GM18909 (cell line): ENCODE data around the gene ZNF429.
A peak's percentile ranks its signal among the peaks of the same experiment; 100 is the strongest.
"Not testable (repeated sequence)": the region's sequence is repeated elsewhere in the genome, so short reads cannot be mapped to it uniquely, and the experiment has no call there.

Experiments
- ATAC-seq: cut with Tn5 transposase; IDR thresholded peaks from one replicate; pipeline ENCODE4 v1.9.1; 2021; ENCODE audit warnings: mild to moderate bottlenecking; ENCODE audit not compliant: unreplicated experiment, poor library complexity

ZNF429 gene

GRCh38 chr19:21505459-21506451 lies at the start of gene ZNF429:
TSS of gene ZNF429 (plus strand) at chr19:21505602. CDS start at chr19:21505772, 170 bp downstream.
- ATAC-seq = peak; percentile 99

DNA sequence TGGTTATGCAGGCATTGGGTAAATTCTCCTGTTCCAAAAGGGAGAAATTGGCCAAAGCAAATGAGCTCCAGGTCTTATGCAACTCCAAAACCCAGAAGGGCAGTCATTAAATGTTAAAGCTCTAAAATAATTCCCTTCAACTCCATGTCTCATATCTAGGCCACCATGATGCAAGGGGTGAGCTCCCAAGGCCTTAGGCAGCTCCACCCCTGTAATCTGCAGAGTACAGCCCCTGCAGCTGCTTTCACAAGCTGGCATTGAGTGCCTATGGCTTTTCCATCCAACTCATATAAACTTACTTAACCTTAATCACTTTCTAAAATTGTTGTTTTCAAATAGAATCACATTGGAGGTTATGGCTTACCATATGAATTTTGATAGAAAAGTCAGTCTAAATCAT lies 44.7 kb upstream of the ZNF429 start:
- ATAC-seq = no peak

- no peak for ATAC-seq
These were observed 42.9 kb upstream of the ZNF429 start for GRCh38 chr19:21462540-21462939.

- peak; percentile 86 for ATAC-seq
These were observed 41.8 kb upstream of the ZNF429 start for GRCh38 chr19:21463449-21464105.

- ATAC-seq = no peak
These were observed 38.8 kb upstream of the ZNF429 start for GRCh38 chr19:21466627-21467026.

- no peak for ATAC-seq
These were observed 36.6 kb upstream of the ZNF429 start for GRCh38 chr19:21468791-21469190.

- ATAC-seq = no peak
These were observed 32.9 kb upstream of the ZNF429 start for GRCh38 chr19:21472507-21472906.

DNA sequence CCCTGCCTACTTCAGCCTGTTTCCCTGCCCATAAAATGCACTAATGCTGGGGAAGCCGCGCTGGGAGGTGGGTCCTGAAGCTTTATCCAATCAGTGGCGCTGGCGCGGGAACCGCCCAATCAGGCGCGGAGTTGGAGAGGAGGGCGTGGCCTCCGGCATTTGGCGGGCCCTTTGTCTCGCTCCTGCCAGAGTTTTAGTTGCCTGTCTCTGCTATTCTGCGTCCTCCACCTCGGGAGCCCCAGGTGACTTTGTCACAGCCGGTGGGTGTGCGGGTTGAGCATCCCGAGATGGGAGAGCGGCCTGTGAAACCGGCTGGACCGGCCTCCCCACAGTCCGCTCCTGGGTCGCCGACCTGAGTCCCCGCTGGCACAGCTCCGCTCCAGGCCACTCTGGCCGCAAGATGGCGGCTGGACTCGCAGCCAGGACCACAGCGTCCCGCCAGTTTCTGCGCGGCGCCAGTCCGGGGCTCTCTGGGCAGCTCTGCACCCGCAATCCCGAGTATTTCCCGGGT lies 30.7 kb upstream of the ZNF429 start:
- peak; percentile 80 for ATAC-seq

DNA sequence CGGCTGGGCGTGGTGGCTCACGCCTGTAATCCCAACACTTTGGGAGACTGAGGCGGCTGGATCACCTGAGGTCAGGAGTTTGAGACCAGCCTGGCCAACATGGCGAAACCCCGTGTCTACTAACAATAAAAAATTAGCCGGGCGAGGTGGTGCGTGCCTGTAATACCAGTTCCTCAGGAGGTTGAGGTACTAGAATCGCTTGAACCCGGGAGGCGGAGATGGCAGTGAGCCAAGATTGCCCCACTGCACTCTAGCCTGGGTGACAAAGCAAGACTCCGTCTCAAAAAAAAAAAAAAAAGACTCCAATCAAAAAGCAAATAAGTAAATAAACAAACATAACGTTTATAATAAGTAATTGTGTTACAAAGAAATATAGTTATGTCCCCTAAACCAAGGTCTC lies 23.0 kb upstream of the ZNF429 start:
- ATAC-seq = not testable (repeated sequence)

DNA sequence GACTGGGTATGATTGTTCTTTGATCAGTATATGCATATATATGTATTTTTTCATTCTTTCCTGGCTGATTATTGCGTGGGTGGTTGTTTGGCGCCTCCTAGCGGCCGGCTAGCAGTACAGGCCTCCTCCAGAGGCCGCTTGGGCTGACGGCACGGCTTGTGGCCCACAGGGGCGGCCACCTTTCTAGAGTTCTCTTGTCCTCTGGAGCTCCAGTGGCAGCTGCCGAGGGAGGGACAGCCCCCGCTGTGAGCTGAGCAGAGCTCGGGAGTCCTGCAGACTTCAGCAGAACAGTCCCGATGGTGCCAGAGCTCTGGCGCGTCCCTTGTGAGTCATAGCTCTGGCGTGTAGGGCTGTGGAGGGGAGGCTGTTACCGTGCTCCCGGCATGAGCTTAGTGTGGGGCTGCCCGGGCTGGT lies 22.5 kb upstream of the ZNF429 start:
- no peak for ATAC-seq

DNA sequence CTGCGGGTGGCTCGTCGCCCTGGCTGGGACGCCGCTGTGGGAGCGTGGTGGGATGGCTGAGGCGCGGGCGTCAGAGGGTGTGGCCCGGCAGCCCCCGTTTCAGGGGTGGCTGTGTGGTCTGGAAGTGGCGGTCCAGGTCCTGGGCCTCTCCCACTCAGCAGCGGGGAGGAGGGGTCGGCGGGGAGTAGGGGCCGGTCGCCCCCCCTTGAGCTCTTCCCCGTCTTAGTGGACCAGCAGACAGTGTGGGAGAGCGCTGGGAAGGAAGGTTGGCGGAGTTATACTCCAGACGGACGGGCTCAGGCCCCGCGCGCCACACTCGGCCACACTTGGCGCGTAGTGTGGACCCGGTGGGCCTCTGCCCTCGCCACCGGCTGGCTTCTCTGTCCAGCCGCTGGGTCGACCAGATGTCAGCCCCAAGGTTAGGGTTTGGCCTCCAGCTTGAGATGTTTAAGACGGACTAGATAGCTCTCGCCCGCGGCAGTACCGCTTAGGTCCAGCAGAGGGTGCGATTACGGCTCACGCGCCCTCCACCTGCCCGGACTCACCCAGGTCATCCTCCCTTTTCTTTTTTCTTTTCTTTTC lies 21.7 kb upstream of the ZNF429 start:
- no peak for ATAC-seq

DNA sequence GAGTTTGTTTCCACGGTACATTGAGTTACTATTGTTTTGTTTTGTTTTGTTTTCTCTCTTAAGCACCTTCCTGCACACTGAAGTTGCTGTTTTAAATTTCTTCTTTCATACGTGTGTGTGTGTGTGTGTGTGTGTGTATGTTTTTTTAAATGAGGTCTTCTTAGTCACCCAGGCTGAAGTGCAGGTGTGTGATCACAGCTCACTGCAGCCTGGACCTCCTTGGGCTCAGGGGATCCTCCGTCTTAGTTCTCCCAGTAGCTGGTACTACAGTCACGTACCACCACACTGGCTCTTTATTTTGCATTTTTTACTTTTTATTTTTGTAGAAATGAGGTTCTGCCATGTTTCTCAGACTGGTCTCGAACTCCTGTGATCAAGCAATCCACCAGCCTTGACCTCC lies 20.8 kb upstream of the ZNF429 start:
- no peak for ATAC-seq

- no peak for ATAC-seq
These were observed 19.5 kb upstream of the ZNF429 start for GRCh38 chr19:21485926-21486325.

- no peak for ATAC-seq
These were observed 17.4 kb upstream of the ZNF429 start for GRCh38 chr19:21487969-21488368.

DNA sequence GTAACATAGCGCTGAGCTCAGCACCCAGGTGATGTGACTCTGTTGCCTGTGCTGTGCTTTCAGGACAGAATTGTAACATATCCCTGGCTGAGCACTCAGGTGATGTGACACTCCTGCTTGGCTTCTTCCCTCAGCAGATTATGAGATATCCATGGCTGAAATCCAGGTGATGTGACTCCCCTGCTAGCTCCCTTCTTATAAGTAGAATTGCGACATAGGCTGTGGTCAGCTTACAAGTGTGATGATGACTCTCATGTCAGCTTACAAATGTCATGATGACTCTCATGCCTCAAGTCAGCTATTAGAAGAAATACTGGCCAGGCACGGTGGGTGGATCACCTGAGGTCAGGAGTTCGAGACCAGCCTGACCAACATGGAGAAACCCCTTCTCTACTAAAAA lies 14.3 kb upstream of the ZNF429 start:
- no peak for ATAC-seq

- ATAC-seq = no peak
These were observed 12.2 kb upstream of the ZNF429 start for GRCh38 chr19:21492947-21493906.

GRCh38 chr19:21496876-21497275 lies 8.5 kb upstream of the ZNF429 start:
- no peak for ATAC-seq

DNA sequence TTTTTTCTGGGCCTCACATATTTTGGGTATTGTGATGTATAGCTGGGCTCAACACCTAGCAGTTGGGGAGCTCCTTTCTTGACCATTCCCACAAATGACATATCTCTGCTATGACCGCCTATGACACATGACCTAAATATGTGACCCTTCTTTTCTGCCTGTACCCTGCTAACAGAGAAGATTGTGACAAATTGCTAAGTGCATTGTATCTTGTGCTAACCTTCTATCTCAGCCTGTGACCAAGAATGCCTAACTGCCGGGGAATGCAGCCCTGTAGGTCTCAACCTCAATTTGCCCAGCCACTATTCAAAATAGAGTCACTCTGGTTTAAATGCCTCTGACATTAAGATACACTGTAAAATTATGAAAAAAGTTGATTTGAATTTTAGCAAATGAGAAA lies 6.8 kb upstream of the ZNF429 start:
- no peak for ATAC-seq

GRCh38 chr19:21508198-21508597 lies 2.8 kb downstream of the ZNF429 start:
- no peak for ATAC-seq

- not testable (repeated sequence) for ATAC-seq
These were observed 5.7 kb downstream of the ZNF429 start for GRCh38 chr19:21511058-21511457.
